GM18858 (cell line): ENCODE data around the gene XDH.

Experiments
- ATAC-seq: cut with Tn5 transposase; IDR thresholded peaks from one replicate; pipeline ENCODE4 v1.9.1; 2021; ENCODE audit not compliant: unreplicated experiment

Gene XDH

DNA sequence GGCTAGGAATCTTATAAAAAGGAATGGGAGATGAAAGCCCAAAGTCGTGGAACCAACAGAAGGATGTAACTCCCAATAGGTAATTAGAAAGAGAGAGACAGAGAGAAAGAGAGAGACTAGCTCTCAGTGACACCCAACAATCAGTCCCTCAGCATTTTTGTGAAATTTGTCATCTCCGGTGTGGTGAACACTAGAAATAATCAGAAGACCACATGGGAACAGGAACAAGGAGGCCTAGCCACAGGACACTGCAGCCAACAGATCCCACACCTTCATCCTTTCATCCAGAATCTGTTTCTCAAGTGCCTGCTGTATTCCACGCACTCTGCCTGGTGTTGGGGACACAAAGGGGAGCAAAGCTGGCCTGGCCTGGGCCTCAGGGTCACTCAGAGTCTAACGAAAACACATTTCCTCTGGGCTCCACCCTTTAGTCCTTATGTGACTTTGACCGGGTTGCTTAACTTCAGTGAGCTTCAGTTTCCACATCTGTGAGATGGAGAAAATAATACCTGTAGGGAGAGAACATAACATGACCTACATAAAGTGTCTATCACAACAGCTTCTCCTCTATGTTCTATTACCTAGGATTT lies 127.5 kb downstream of the XDH start:
- no peak for ATAC-seq

DNA sequence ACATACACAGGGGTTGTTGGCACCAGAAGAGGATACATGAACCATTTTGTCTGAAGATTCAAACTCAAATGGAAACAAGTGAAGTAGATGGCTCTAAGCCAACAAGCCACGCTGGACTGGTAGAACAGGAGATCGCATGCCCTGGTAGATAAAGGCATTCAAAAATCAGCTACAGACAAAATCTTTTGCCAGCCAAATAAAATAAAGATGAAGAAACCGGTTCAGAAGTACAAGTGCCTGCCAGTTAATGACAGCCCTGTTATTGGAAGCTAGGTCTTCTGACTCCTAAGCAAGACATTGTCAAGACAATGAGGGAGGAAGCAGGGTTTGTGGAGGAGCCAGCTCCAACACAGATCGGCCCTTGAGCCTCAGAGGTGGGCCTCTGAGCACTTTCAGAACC lies 128.3 kb downstream of the XDH start:
- no peak for ATAC-seq
